Activated CD4-positive, alpha-beta T cell treated with anti-CD3 and anti-CD28 coated beads, Interleukin-2, amount 10 ng/mL, durations not matched to agents 7 days and 5 days (primary cell): ENCODE results near the gene TMPRSS2. TPM values are rescaled to one million over a fixed set of nuclear protein-coding genes. Genes with fewer than 3 reads are reported as not detected.

ENCODE experiments used
- CTCF ChIA-PET: fragments of 350-600 bp; sonication (Branson Sonifier 250); formaldehyde crosslinking; loops from one replicate; lab custom pipeline; 2021; ENCODE audit warnings: antibody characterized with exemption; lab: Charles Lee
- POLR2A ChIA-PET: fragments of 350-600 bp; sonication (Branson Sonifier 250); formaldehyde crosslinking; loops from one replicate; lab custom pipeline; 2021; ENCODE audit warnings: antibody characterized with exemption; lab: Charles Lee
- DNase-seq: peaks from one replicate; pipeline ENCODE4 v3.0.0-alpha.2; 2020
- H3K27ac Mint-ChIP-seq: one replicate; pipeline ENCODE4 v1.8.0; 2021; ENCODE audit warnings: mild to moderate bottlenecking, moderate library complexity, mixed read lengths
- H3K27me3 Mint-ChIP-seq: one replicate; pipeline ENCODE4 v1.8.0; 2021; ENCODE audit warnings: mixed read lengths
- H3K36me3 Mint-ChIP-seq: one replicate; pipeline ENCODE4 v1.8.0; 2021; ENCODE audit warnings: low read depth, mixed read lengths
- H3K4me1 Mint-ChIP-seq: one replicate; pipeline ENCODE4 v1.8.0; 2021; ENCODE audit warnings: mixed read lengths
- H3K4me3 Mint-ChIP-seq: one replicate; pipeline ENCODE4 v1.8.0; 2021; ENCODE audit warnings: mild to moderate bottlenecking, moderate library complexity, mixed read lengths
- H3K9me3 Mint-ChIP-seq: one replicate; pipeline ENCODE4 v1.8.0; 2021; ENCODE audit warnings: mixed read lengths
- total RNA-seq, 2 experiments: library from RNA; stranded (reverse); gene quantifications; one replicate each; pipeline ENCODE4 v1.2.3, GENCODE V29; 2021

TMPRSS2 gene
- total RNA-seq, 2 experiments from 2014 or later, result not detected

DNA sequence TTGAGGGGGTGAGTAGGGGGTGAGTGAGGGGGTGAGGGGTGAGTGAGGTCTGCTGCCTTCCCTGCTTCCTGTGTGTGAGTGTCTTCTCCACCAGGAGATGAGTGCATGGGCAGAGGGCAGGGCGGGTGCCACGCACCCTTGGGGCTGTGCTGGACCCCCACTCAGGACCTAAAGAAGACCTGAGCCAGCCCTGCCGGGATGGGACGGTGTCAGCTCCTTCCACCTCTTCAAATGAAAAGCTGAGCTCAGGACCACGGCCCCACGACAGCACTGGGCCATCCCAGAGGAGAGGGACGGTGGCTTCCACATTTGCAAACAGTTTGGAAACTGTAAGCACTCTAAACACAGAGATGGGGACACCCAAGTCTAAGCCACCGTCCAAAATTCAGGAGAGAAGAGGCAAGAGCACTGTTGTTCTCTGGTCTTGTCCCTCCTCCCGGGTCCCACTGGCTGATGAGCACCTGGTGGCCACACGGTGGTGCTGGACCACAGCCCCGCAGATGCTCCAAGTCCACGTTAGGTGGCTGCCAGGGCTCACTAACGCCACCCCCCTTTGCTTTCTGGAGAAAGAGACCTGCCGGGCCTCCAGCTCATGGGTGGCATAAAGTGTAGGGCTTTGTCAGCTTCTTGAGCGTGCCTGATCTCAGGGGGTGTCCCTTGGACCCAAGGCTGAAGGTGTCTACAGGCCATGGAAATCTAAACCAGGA, 32.1 kb downstream of the TMPRSS2 start:
- H3K27me3 Mint-ChIP-seq, result peaks cover 15% of the 10 kb centered on the region
- H3K27ac Mint-ChIP-seq, result no peak overlapping the region
- DNase-seq, result no peak

DNA sequence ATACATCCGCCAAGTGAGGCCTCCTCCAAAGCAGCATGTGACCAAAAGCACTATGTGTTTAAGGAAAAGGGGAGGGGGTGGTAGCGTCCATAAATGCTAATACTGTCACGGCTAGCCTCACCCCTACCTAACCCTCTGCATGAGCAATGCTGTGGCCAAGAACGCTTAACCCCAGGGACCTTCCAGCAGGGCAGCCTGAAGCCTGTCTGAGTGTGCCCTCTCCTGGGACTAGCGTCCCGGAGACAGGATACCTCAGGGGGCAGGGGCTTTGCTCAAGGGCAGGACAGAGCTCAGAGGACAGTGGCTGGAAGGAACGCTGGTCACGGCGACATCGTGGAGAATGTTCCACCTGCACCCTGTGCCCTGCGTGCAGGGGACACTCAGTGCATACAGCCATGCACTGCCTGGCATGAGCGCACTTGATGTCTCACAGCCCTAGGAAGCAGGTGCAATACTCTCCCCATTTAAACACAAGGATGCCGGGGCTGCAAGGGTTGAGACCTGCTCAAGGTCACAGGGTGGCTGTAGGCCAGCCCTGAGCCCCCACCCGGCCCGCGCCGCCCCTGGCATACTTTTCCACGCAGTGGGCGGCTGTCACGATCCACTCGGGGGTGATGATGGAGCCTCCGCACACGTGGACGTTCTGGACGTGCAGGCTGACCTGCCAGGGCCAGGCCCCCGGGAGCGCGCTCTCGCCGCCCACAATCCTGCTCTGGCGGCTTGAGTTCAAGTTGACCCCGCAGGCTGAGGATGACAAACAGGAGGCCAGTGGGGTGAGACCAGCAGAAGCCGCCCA, 35.0 kb downstream of the TMPRSS2 start:
- no peaks in the 10 kb centered on the region for H3K36me3 Mint-ChIP-seq
- no peak for DNase-seq
- no peak overlapping the region for H3K27ac Mint-ChIP-seq
- no peaks in the 10 kb centered on the region for H3K9me3 Mint-ChIP-seq
- H3K4me1 Mint-ChIP-seq, result peaks cover 15% of the 10 kb centered on the region
- no peak overlapping the region for H3K4me3 Mint-ChIP-seq
- POLR2A ChIA-PET, result no interaction called here
- H3K27me3 Mint-ChIP-seq, result peaks cover 16% of the 10 kb centered on the region
- CTCF ChIA-PET, result no interaction called here

More for the DNA sequence above, 32.1 kb downstream of the TMPRSS2 start:
- ChIA-PET POLR2A (no interaction called here), CTCF (no interaction called here)
- Mint-ChIP-seq H3K9me3 (no peaks in the 10 kb centered on the region), H3K4me3 (no peak overlapping the region), H3K36me3 (no peaks in the 10 kb centered on the region), H3K4me1 (peaks cover 11% of the 10 kb centered on the region)

GRCh38 chr21:41470054-41470453, 37.9 kb downstream of the TMPRSS2 start:
- CTCF ChIA-PET, result no interaction called here
- Mint-ChIP-seq H3K4me1 (peaks cover 7% of the 10 kb centered on the region), H3K9me3 (no peaks in the 10 kb centered on the region), H3K27ac (no peak overlapping the region), H3K27me3 (peaks cover 9% of the 10 kb centered on the region), H3K4me3 (no peak overlapping the region), H3K36me3 (no peaks in the 10 kb centered on the region)
- no peak for DNase-seq
- POLR2A ChIA-PET, result no interaction called here

DNA sequence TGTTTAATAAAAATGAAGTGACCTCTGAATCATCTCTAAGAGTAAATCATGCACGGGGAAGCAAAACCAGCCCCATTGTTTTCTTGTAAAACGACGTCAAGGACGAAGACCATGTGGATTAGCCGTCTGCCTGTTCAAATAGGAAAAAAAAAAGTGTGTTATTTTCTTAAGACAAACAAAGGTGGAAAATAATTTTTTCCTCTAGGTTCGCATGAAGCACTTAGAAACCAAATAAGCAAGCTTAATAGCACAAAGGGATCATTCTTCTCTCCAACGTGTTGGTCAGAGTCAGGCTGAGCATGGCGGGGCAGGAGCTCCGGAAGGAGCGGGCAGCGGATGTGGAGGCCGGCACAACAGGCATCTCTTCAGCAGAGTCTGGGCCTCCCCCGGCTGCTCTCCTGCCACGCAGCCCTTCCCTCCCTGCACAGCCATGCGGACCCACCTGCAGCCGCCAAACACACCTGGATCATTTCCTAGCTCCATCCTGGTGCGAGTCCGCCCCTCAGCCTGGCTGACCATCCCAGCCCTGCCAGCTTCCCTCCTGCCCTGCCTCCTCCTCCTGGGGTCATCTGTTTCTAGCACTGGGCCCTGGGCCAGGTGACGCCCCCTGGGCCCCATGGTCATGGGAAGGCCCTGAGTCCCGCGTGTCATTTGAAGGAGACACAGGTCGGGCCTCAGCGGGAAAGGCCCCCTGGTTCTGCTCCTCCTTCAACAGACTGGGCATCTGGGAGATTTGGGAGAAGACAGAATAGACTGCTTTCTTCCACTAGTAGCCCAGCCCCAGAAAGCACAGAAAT, 41.7 kb downstream of the TMPRSS2 start:
- Mint-ChIP-seq H3K9me3 (peaks cover 2% of the 10 kb centered on the region), H3K27me3 (peaks cover 9% of the 10 kb centered on the region), H3K4me1 (peaks cover 8% of the 10 kb centered on the region), H3K4me3 (no peak overlapping the region), H3K36me3 (peaks cover 28% of the 10 kb centered on the region), H3K27ac (no peak overlapping the region)
- CTCF ChIA-PET, result no interaction called here
- POLR2A ChIA-PET, result no interaction called here
- DNase-seq, result no peak

GRCh38 chr21:41465176-41465781, 42.7 kb downstream of the TMPRSS2 start:
- DNase-seq, result no peak
- H3K4me1 Mint-ChIP-seq, result peaks cover 14% of the 10 kb centered on the region
- H3K4me3 Mint-ChIP-seq, result no peak overlapping the region
- peaks cover 2% of the 10 kb centered on the region for H3K9me3 Mint-ChIP-seq
- ChIA-PET POLR2A (no interaction called here), CTCF (no interaction called here)
- H3K27ac Mint-ChIP-seq, result no peak overlapping the region
- H3K36me3 Mint-ChIP-seq, result peaks cover 34% of the 10 kb centered on the region
- H3K27me3 Mint-ChIP-seq, result peaks cover 9% of the 10 kb centered on the region

GRCh38 chr21:41460578-41461527, 47.1 kb downstream of the TMPRSS2 start:
- ChIA-PET CTCF (interaction anchor here (0.9 to 1.4 kb wide), 2 partner anchors 11 to 178 kb away, joined by 4 to 5 read pairs; no protein-coding TSS in a partner anchor), POLR2A (no interaction called here)
- Mint-ChIP-seq H3K9me3 (peaks cover 2% of the 10 kb centered on the region), H3K27me3 (no peaks in the 10 kb centered on the region), H3K36me3 (peaks cover 75% of the 10 kb centered on the region), H3K4me3 (no peak overlapping the region), H3K4me1 (peaks cover 15% of the 10 kb centered on the region), H3K27ac (no peak overlapping the region)
- peak; percentile 61 for DNase-seq

DNA sequence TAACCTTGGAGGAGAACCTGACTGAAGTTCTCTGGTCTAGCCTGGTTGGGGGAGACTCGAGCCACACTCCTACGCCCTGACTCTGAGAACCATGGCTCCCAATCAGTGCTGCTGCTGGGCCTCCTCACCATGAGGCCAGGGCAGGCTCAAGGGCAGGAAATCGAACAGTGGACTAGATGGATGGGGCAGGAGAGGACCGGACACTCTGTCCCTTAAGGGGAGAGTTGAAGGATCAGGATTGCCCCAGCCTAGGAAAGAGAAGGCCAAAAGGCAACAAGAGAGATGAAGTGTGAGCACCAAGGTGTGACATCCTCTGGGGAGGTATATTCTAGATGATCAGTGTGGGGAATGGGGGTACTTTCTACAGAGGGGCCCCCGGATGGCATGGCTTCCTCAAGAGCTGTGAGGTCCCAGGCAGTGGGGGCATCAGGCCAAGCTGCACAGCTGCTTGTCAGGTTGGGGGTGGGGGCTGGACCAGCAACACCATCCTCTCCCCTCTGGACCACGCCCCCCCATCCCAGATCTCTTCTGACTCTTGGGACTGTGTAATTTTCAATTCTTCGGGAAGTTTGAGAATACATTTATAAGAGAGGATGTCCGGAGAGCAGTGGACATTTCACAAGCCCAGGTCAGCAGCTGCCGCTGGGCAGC, 47.9 kb downstream of the TMPRSS2 start:
- no peak for DNase-seq
- Mint-ChIP-seq H3K4me1 (peaks cover 15% of the 10 kb centered on the region), H3K4me3 (no peak overlapping the region), H3K36me3 (peaks cover 82% of the 10 kb centered on the region), H3K27me3 (no peaks in the 10 kb centered on the region), H3K9me3 (peaks cover 2% of the 10 kb centered on the region), H3K27ac (peak overlapping the region; percentile 43)
- POLR2A ChIA-PET, result interaction anchor here (0.7 kb wide), 1 partner anchor 178 kb away, joined by 3 read pairs; no protein-coding TSS in a partner anchor
- CTCF ChIA-PET, result interaction anchor here (0.9 to 1.4 kb wide), 2 partner anchors 11 to 177 kb away, joined by 4 to 5 read pairs; no protein-coding TSS in a partner anchor

DNA sequence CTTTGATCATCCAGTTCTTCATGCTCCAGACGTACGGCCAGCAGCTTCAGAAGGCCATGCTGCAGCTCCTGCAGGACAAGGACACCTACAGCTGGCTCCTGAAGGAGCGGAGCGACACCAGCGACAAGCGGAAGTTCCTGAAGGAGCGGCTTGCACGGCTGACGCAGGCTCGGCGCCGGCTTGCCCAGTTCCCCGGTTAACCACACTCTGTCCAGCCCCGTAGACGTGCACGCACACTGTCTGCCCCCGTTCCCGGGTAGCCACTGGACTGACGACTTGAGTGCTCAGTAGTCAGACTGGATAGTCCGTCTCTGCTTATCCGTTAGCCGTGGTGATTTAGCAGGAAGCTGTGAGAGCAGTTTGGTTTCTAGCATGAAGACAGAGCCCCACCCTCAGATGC, 49.4 kb downstream of the TMPRSS2 start:
- no peak overlapping the region for H3K27ac Mint-ChIP-seq
- CTCF ChIA-PET, result interaction anchor here (1.1 kb wide), 1 partner anchor 21 kb away, joined by 3 read pairs; no protein-coding TSS in a partner anchor
- POLR2A ChIA-PET, result no interaction called here
- H3K36me3 Mint-ChIP-seq, result peaks cover 86% of the 10 kb centered on the region
- no peak for DNase-seq
- H3K27me3 Mint-ChIP-seq, result no peaks in the 10 kb centered on the region
- peaks cover 18% of the 10 kb centered on the region for H3K4me1 Mint-ChIP-seq
- H3K9me3 Mint-ChIP-seq, result no peaks in the 10 kb centered on the region
- H3K4me3 Mint-ChIP-seq, result no peak overlapping the region

GRCh38 chr21:41458121-41458520, 49.8 kb downstream of the TMPRSS2 start:
- Mint-ChIP-seq H3K27me3 (no peaks in the 10 kb centered on the region), H3K9me3 (no peaks in the 10 kb centered on the region), H3K27ac (no peak overlapping the region), H3K4me1 (peaks cover 22% of the 10 kb centered on the region), H3K36me3 (peaks cover 88% of the 10 kb centered on the region), H3K4me3 (no peak overlapping the region)
- ChIA-PET CTCF (no interaction called here), POLR2A (no interaction called here)
- no peak for DNase-seq

GRCh38 chr21:41453761-41454160, 54.2 kb downstream of the TMPRSS2 start:
- Mint-ChIP-seq H3K36me3 (peaks cover 90% of the 10 kb centered on the region), H3K4me3 (no peak overlapping the region), H3K27ac (peak overlapping the region; percentile 44), H3K4me1 (peaks cover 24% of the 10 kb centered on the region), H3K27me3 (no peaks in the 10 kb centered on the region), H3K9me3 (no peaks in the 10 kb centered on the region)
- ChIA-PET CTCF (interaction anchor here (0.9 to 1.2 kb wide), 2 partner anchors 9 to 11 kb away, joined by 3 read pairs; no protein-coding TSS in a partner anchor), POLR2A (no interaction called here)
- no peak for DNase-seq

- Mint-ChIP-seq H3K9me3 (no peaks in the 10 kb centered on the region), H3K27me3 (no peaks in the 10 kb centered on the region), H3K4me1 (peaks cover 24% of the 10 kb centered on the region), H3K27ac (peak overlapping the region; percentile 44), H3K4me3 (no peak overlapping the region), H3K36me3 (peaks cover 87% of the 10 kb centered on the region)
- ChIA-PET POLR2A (no interaction called here), CTCF (interaction anchor here (0.9 to 1.2 kb wide), 2 partner anchors 9 to 10 kb away, joined by 3 read pairs; no protein-coding TSS in a partner anchor)
- no peak for DNase-seq
Measured at GRCh38 chr21:41453198-41453597, 54.8 kb downstream of the TMPRSS2 start.
